Cardiac muscle cell (in vitro differentiated cells and primary cell): ENCODE data around the gene ABCD1. TPM values are rescaled to one million over a fixed set of nuclear protein-coding genes. Genes with fewer than 3 reads are reported as not detected.
"Not testable (repeated sequence)": the region's sequence is repeated elsewhere in the genome, so short reads cannot be mapped to it uniquely, and the experiment has no call there.

ENCODE experiments used
- DNase-seq, 2 donors: peaks; one replicate each; pipeline versions ENCODE4 v3.0.0 to v3.0.0-alpha.2; 2010 to 2017; ENCODE audit warnings: low read depth in 1 of 2, low spot score in 1 of 2
- H3K27ac ChIP-seq: fragments of 200-600 bp; sonication (generic); 2 replicates; pipeline ENCODE4 v1.5.1; 2016
- H3K27me3 ChIP-seq: fragments of 200-600 bp; sonication (generic); 2 replicates; pipeline ENCODE4 v1.6.0; 2016; ENCODE audit warnings: control low read depth
- H3K36me3 ChIP-seq: fragments of 200-600 bp; sonication (generic); 2 replicates; pipeline ENCODE4 v1.5.1; 2016; ENCODE audit warnings: control low read depth
- H3K4me1 ChIP-seq: fragments of 200-600 bp; sonication (generic); 2 replicates; pipeline ENCODE4 v1.8.1; 2017; ENCODE audit warnings: low read depth, mild to moderate bottlenecking, mixed run types
- H3K4me3 ChIP-seq: fragments of 200-600 bp; sonication (generic); 2 replicates; pipeline ENCODE4 v1.5.1; 2016; ENCODE audit warnings: mild to moderate bottlenecking
- H3K9me3 ChIP-seq: fragments of 200-600 bp; sonication (generic); 2 replicates; pipeline ENCODE4 v1.5.1; 2017; ENCODE audit warnings: low read depth, mild to moderate bottlenecking, control low read depth
- CTCF ChIP-seq: IDR thresholded peaks from 2 replicates; pipeline ENCODE4 v1.5.1; 2012; ENCODE audit warnings: low read depth, mild to moderate bottlenecking, low read length
- polyA plus RNA-seq: library from polyadenylated mRNA; unstranded; fragments of >200 nt; fragmentation: Nextera tagmentation; extraction: Ambion mirVana; gene quantifications from 2 replicates; pipeline ENCODE4 v1.2.1, GENCODE V29; 2016
- total RNA-seq: library from RNA; depleted of rRNA; stranded (reverse); fragments of >200 nt; gene quantifications from 2 replicates; pipeline ENCODE4 v1.2.3, GENCODE V29; 2016

Gene ABCD1
- total and polyA plus RNA-seq, 2 experiments from 2014 or later, result 14.6 to 28.7 TPM

DNA sequence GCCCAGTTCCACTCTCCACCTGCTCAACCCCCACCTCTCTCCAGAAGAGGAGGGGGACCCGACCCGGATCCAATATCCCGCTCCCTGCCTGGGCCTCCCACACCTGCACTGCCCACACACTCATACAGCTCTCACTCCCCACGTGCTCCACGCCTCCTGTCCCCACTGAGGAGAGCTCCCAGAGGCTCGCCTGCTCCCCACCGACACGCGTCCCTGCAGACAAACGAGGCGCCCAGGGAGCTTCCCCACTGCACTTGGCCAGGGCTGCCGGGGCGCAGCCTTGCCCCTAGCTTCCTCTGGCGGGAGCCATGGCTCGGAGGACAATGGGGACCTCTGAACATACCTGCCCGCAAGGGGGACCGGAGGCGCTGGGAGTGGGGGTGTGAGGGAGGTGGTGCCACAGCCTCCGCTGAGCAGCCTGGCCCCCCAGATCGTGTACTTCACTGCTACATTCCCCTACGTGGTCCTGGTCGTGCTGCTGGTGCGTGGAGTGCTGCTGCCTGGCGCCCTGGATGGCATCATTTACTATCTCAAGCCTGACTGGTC, 32.0 kb upstream of the ABCD1 start:
- no peaks in the 10 kb centered on the region for H3K36me3 ChIP-seq
- H3K9me3 ChIP-seq, result no peaks in the 10 kb centered on the region
- TF ChIP-seq CTCF, result no peak
- no peak for DNase-seq
- no peak overlapping the region for H3K4me3 ChIP-seq
- no peaks in the 10 kb centered on the region for H3K4me1 ChIP-seq
- no peaks in the 10 kb centered on the region for H3K27me3 ChIP-seq
- no peak overlapping the region for H3K27ac ChIP-seq

DNA sequence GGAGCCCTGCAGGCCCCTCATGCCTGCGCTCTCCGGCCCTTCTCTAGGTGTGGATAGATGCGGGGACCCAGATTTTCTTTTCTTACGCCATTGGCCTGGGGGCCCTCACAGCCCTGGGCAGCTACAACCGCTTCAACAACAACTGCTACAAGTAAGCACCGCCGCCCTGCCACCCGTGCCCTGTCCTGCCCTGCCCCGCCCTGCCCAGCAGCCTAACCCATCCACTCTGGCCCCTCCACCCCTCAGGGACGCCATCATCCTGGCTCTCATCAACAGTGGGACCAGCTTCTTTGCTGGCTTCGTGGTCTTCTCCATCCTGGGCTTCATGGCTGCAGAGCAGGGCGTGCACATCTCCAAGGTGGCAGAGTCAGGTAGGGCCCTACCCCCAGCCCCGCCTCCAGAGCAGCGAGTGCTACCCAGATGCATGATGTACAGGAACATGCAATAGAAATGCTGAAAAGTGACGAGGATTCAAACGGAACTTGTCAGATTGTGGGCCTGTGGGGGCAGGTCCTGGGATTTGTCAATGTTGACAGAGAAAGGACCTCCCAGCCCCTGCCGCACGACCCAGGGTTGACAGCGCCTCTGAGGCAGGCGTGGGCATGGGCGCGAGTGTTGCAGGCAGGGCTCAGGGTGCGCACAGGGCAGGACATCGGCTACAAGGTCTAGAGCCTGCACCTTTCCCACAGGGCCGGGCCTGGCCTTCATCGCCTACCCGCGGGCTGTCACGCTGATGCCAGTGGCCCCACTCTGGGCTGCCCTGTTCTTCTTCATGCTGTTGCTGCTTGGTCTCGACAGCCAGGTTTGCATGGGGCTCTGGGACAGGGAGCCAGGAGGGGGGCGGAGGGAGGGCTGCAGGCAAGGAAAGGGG, 31.2 kb upstream of the ABCD1 start:
- no peak for TF ChIP-seq CTCF

GRCh38 chrX:153694256-153694655, 30.4 kb upstream of the ABCD1 start:
- not testable (repeated sequence) for H3K27me3 ChIP-seq, DNase-seq, H3K9me3 ChIP-seq, H3K27ac ChIP-seq, H3K4me1 ChIP-seq, H3K36me3 ChIP-seq, H3K4me3 ChIP-seq

More for the DNA sequence above, 31.2 kb upstream of the ABCD1 start:
- Histone ChIP-seq H3K27me3 (no peaks in the 10 kb centered on the region), H3K27ac (no peak overlapping the region), H3K36me3 (no peaks in the 10 kb centered on the region), H3K4me3 (no peak overlapping the region), H3K9me3 (no peaks in the 10 kb centered on the region), H3K4me1 (no peaks in the 10 kb centered on the region)
- no peak for DNase-seq

GRCh38 chrX:153694687-153695270, 29.9 kb upstream of the ABCD1 start:
- Histone ChIP-seq H3K4me1 (no peaks in the 10 kb centered on the region), H3K9me3 (no peaks in the 10 kb centered on the region), H3K36me3 (no peaks in the 10 kb centered on the region), H3K27me3 (no peaks in the 10 kb centered on the region), H3K4me3 (no peak overlapping the region), H3K27ac (no peak overlapping the region)
- no peak for DNase-seq
- TF ChIP-seq CTCF, result no peak

GRCh38 chrX:153696100-153696499, 28.6 kb upstream of the ABCD1 start:
- DNase-seq, result no peak
- H3K4me1 ChIP-seq, result no peaks in the 10 kb centered on the region
- no peak overlapping the region for H3K27ac ChIP-seq
- H3K9me3 ChIP-seq, result no peaks in the 10 kb centered on the region
- H3K4me3 ChIP-seq, result no peak overlapping the region
- no peak for TF ChIP-seq CTCF
- no peaks in the 10 kb centered on the region for H3K36me3 ChIP-seq
- H3K27me3 ChIP-seq, result no peaks in the 10 kb centered on the region

- H3K9me3 ChIP-seq, H3K4me1 ChIP-seq, H3K27ac ChIP-seq, H3K36me3 ChIP-seq, H3K4me3 ChIP-seq, H3K27me3 ChIP-seq, DNase-seq: not testable (repeated sequence)
Observed at GRCh38 chrX:153696538-153696937, 28.1 kb upstream of the ABCD1 start.

GRCh38 chrX:153696986-153697722, 27.5 kb upstream of the ABCD1 start:
- not testable (repeated sequence) for DNase-seq, H3K9me3 ChIP-seq, H3K27ac ChIP-seq, H3K27me3 ChIP-seq, H3K36me3 ChIP-seq, H3K4me1 ChIP-seq, H3K4me3 ChIP-seq
